ENCODE measurements around the gene PIGQ. TPM values are rescaled to one million over a fixed set of nuclear protein-coding genes. Genes with fewer than 3 reads are reported as not detected.

Gene PIGQ
- total RNA-seq, 1 experiment from 2014 or later: 45.6 TPM

DNA sequence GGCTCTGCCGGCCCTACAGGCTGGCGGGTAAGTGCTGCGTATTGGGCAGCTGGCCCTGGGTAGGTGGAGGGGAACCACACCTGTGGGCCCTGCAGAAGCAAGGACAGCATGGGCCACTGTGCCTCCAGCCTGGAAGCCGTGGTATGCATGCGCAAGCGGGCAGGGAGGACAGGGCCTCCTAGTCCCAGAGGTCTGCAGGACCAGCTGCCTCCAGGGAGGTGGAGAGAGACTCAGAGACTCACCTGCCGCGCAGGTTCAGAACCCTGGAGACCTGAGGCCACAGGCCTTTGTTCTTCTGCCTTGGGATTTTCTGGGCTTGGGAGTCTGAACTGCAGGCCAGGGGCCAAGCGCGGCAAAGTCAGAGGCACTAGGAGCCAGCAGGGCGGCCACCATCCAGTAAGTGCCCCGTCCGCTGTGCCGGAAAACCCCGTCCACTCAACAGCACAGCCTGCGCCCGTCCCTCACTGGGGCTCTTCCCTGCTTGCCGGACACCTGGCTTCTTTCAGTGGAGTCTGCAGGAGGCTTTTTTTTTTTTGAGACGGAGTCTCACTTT lies 11.3 kb downstream of the PIGQ start:
- TF ChIP-seq, protein P1, sequence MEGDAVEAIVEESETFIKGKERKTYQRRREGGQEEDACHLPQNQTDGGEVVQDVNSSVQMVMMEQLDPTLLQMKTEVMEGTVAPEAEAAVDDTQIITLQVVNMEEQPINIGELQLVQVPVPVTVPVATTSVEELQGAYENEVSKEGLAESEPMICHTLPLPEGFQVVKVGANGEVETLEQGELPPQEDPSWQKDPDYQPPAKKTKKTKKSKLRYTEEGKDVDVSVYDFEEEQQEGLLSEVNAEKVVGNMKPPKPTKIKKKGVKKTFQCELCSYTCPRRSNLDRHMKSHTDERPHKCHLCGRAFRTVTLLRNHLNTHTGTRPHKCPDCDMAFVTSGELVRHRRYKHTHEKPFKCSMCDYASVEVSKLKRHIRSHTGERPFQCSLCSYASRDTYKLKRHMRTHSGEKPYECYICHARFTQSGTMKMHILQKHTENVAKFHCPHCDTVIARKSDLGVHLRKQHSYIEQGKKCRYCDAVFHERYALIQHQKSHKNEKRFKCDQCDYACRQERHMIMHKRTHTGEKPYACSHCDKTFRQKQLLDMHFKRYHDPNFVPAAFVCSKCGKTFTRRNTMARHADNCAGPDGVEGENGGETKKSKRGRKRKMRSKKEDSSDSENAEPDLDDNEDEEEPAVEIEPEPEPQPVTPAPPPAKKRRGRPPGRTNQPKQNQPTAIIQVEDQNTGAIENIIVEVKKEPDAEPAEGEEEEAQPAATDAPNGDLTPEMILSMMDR (IDR thresholded peaks at IDR 0.05; ENCODE audit: unreplicated experiment): no peak
- Mint-ChIP-seq H3K27me3 (ENCODE audit: insufficient read depth, unreplicated experiment) (no peaks in the 10 kb centered on the region), H3K27ac (ENCODE audit: low read depth, unreplicated experiment) (no peak overlapping the region), H3K4me3 (ENCODE audit: unreplicated experiment) (no peak overlapping the region), H3K36me3 (ENCODE audit: insufficient read depth, unreplicated experiment) (peaks cover 13% of the 10 kb centered on the region), H3K4me1 (ENCODE audit: insufficient read depth, unreplicated experiment) (no peaks in the 10 kb centered on the region), H3K9me3 (ENCODE audit: unreplicated experiment) (no peaks in the 10 kb centered on the region)
- intact Hi-C loops (cut with micrococcal nuclease): no loop called here
- BruUV-seq (replicated peaks): no TSS peak
- no peak for DNase-seq (ENCODE audit: unreplicated experiment)
- ChIA-PET CTCF (interaction anchor here (0.6 to 1.5 kb wide), 3 partner anchors 9 to 509 kb away, joined by 3 to 4 read pairs (median 3); no protein-coding TSS in a partner anchor), POLR2A (interaction anchor here (0.8 kb wide), 1 partner anchor 9 kb away, joined by 3 read pairs; the partner anchor contains the start of gene RAB40C)

DNA sequence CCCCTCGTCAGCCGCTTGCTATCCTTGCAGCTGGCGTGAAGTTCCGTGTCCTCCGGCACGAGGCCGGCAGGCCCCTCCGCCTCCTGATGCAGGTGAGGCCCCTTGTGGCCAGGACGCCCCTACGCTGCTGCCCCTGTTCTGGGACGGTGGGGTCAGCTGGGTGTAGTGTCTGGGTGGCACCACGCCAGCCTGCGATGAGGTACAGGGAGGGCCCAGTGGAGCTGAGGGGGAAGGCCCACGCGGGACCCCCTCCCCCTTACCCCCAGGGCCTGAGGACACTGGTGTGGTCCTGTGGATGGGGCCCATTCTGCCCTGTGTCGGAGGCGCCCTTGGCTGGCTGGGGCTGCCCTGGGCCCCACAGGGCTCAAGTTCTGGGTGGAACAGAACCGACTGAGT lies 12.4 kb downstream of the PIGQ start:
- DNase-seq (ENCODE audit: unreplicated experiment): no peak
- ChIA-PET CTCF (interaction anchor here (0.6 kb wide), 3 partner anchors 46 to 449 kb away, joined by 3 to 5 read pairs (median 3); no protein-coding TSS in a partner anchor), POLR2A (interaction anchor here (0.8 to 1.5 kb wide), 2 partner anchors 10 to 12 kb away, joined by 3 to 4 read pairs; no protein-coding TSS in a partner anchor)
- no peaks in the 10 kb centered on the region for H3K9me3 Mint-ChIP-seq (ENCODE audit: unreplicated experiment)
- intact Hi-C loops (cut with micrococcal nuclease): no loop called here
- no peaks in the 10 kb centered on the region for H3K27me3 Mint-ChIP-seq (ENCODE audit: insufficient read depth, unreplicated experiment)
- H3K4me1 Mint-ChIP-seq (ENCODE audit: insufficient read depth, unreplicated experiment): no peaks in the 10 kb centered on the region
- no TSS peak for BruUV-seq (replicated peaks)
- TF ChIP-seq, protein P1 (IDR thresholded peaks at IDR 0.05; ENCODE audit: unreplicated experiment): no peak
- H3K4me3 Mint-ChIP-seq (ENCODE audit: unreplicated experiment): no peak overlapping the region
- no peak overlapping the region for H3K27ac Mint-ChIP-seq (ENCODE audit: low read depth, unreplicated experiment)
- H3K36me3 Mint-ChIP-seq (ENCODE audit: insufficient read depth, unreplicated experiment): peaks cover 11% of the 10 kb centered on the region

DNA sequence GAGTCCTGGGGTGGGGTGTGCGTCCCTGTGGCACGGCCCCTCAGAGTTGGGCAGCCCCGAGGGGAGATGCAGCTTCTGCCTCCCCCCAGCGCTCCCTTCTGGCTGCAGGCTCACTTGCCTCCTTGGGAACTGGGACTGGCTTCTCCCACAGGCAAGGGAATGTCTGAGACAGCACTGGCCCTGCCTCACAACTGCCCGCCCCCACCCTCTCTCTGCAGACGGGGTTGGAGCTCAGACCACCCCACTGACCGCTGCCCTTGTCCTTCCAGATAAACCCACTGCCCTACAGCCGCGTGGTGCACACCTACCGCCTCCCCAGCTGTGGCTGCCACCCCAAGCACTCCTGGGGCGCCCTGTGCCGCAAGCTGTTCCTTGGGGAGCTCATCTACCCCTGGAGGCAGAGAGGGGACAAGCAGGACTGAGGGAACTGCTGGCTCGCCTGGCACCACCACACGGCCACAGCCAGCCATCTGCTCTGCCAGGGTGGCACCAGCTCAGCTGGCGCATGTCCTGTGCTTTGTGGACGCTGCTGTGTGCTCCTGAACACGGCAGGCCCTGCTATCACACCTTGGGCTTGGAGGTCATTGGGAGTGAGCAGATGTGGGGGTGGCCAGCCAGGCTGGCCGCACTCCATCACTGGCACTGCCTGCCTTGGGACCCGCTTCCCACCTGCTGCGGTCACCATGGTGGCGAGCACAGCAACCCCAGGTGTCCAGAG lies 13.0 kb downstream of the PIGQ start:
- no peaks in the 10 kb centered on the region for H3K9me3 Mint-ChIP-seq (ENCODE audit: unreplicated experiment)
- no peak overlapping the region for H3K27ac Mint-ChIP-seq (ENCODE audit: low read depth, unreplicated experiment)
- H3K4me3 Mint-ChIP-seq (ENCODE audit: unreplicated experiment): no peak overlapping the region
- TF ChIP-seq, protein P1 (IDR thresholded peaks at IDR 0.05; ENCODE audit: unreplicated experiment): no peak
- POLR2A ChIA-PET: interaction anchor here (0.8 to 1.5 kb wide), 2 partner anchors 10 to 12 kb away, joined by 3 to 4 read pairs; no protein-coding TSS in a partner anchor
- no TSS peak for BruUV-seq (replicated peaks)
- H3K4me1 Mint-ChIP-seq (ENCODE audit: insufficient read depth, unreplicated experiment): no peaks in the 10 kb centered on the region
- no peak for DNase-seq (ENCODE audit: unreplicated experiment)
- no peaks in the 10 kb centered on the region for H3K27me3 Mint-ChIP-seq (ENCODE audit: insufficient read depth, unreplicated experiment)
- peaks cover 14% of the 10 kb centered on the region for H3K36me3 Mint-ChIP-seq (ENCODE audit: insufficient read depth, unreplicated experiment)
- intact Hi-C loops (cut with micrococcal nuclease): no loop called here
- CTCF ChIA-PET: interaction anchor here (0.6 kb wide), 2 partner anchors 107 to 450 kb away, joined by 3 to 5 read pairs; no protein-coding TSS in a partner anchor

DNA sequence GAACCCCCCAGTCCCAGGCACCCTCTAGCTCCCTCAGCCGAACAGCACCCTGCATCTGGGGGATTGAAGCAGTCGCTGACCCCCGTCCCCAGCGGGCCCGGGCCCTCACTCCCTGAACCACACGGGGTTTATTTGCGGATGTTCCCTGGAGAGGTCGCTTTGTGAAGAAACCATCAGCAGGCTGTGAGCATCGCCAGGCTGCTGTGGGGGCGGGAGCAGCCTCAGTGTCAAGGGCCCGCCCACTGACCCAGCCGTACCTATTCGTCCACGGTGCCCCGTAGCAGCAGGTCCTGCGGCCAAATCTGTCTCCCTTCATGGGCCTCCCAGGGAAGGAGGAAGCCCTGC lies 13.7 kb downstream of the PIGQ start:
- intact Hi-C loops (cut with micrococcal nuclease): no loop called here
- BruUV-seq (replicated peaks): TSS peak; percentile 29
- peaks cover 20% of the 10 kb centered on the region for H3K36me3 Mint-ChIP-seq (ENCODE audit: insufficient read depth, unreplicated experiment)
- TF ChIP-seq, protein P1 (IDR thresholded peaks at IDR 0.05; ENCODE audit: unreplicated experiment): no peak
- H3K9me3 Mint-ChIP-seq (ENCODE audit: unreplicated experiment): no peaks in the 10 kb centered on the region
- ChIA-PET CTCF (no interaction called here), POLR2A (no interaction called here)
- no peak overlapping the region for H3K4me3 Mint-ChIP-seq (ENCODE audit: unreplicated experiment)
- DNase-seq (ENCODE audit: unreplicated experiment): no peak
- H3K27me3 Mint-ChIP-seq (ENCODE audit: insufficient read depth, unreplicated experiment): no peaks in the 10 kb centered on the region
- no peaks in the 10 kb centered on the region for H3K4me1 Mint-ChIP-seq (ENCODE audit: insufficient read depth, unreplicated experiment)
- H3K27ac Mint-ChIP-seq (ENCODE audit: low read depth, unreplicated experiment): no peak overlapping the region
